K562 (cell line): ENCODE measurements around the gene ASGR2.

Experiments
- ATF3 ChIP-seq, 2 experiments: fragments of 450-650 bp in 1 of 2; sonication (generic) in 1 of 2; formaldehyde crosslinking in 1 of 2; IDR thresholded peaks in 1 of 2; conservative IDR thresholded peaks in 1 of 2; 2 replicates each; pipeline versions ENCODE4 v1.6.1 to v1.8.1; 2016 to 2023; ENCODE audit warnings: mild to moderate bottlenecking in 2 of 2, moderate library complexity in 2 of 2, inconsistent platforms in 1 of 2, missing genetic modification reagents in 1 of 2
- BRF2 ChIP-seq: IDR thresholded peaks from 3 replicates; pipeline ENCODE4 v1.6.1; 2011; ENCODE audit warnings: borderline replicate concordance, mild to moderate bottlenecking; ENCODE audit not compliant: insufficient read length, insufficient read depth
- CAMTA2 ChIP-seq: fragments of 250-450 bp; sonication (Bioruptor Pico); conservative IDR thresholded peaks from 2 replicates; pipeline ENCODE4 v1.5.1; 2022
- CEBPG ChIP-seq, 3 experiments: fragments of 200-800 bp in 1 of 3; sonication (Bioruptor generic) in 1 of 3; sonication (generic) in 1 of 3; formaldehyde crosslinking in 1 of 3; IDR thresholded peaks in 2 of 3; conservative IDR thresholded peaks in 1 of 3; 2 replicates each; pipeline versions ENCODE4 v1.6.1 to v1.8.0; 2016 to 2022; ENCODE audit warnings: missing compliant biosample characterization in 2 of 3, missing genetic modification characterization in 2 of 3, mild to moderate bottlenecking in 1 of 3, missing genetic modification reagents in 1 of 3
- E2F3 ChIP-seq: fragments of 250-450 bp; sonication (Bioruptor Pico); IDR thresholded peaks from 2 replicates; pipeline ENCODE4 v1.4.0; 2020; ENCODE audit warnings: mild to moderate bottlenecking
- GTF2E2 ChIP-seq: fragments of 200-800 bp; sonication (Bioruptor generic); IDR thresholded peaks from 2 replicates; pipeline ENCODE4 v1.6.1; 2016; ENCODE audit warnings: missing genetic modification characterization, missing compliant biosample characterization
- POLR2A ChIP-seq: fragments of 450-650 bp; conservative IDR thresholded peaks from 2 replicates; pipeline ENCODE4 v1.6.1; 2016
- SOX6 ChIP-seq: fragments of 450-650 bp; IDR thresholded peaks from 2 replicates; pipeline ENCODE4 v1.6.1; 2014; ENCODE audit warnings: mild to moderate bottlenecking
- TAF1 ChIP-seq: IDR thresholded peaks from 2 replicates; pipeline ENCODE4 v1.6.1; 2011; ENCODE audit warnings: mild to moderate bottlenecking, low read length, moderate library complexity; ENCODE audit not compliant: insufficient read depth, control insufficient read depth, severe bottlenecking; ENCODE audit errors: extremely low read depth
- USF2 ChIP-seq: sonication (generic); formaldehyde crosslinking; IDR thresholded peaks from 2 replicates; pipeline ENCODE4 v1.5.0; 2020; ENCODE audit warnings: missing genetic modification reagents
- ZBTB12 ChIP-seq: fragments of 250-450 bp; sonication (Bioruptor Pico); IDR thresholded peaks from 2 replicates; pipeline ENCODE4 v1.4.0; 2020
- ZNF197 ChIP-seq: fragments of 200-800 bp; sonication (Bioruptor generic); IDR thresholded peaks from 2 replicates; pipeline ENCODE4 v1.6.1; 2016; ENCODE audit warnings: low read depth, missing genetic modification characterization, missing compliant biosample characterization
- ZNF639 ChIP-seq, 2 experiments: fragments of 200-800 bp in 1 of 2; sonication (Bioruptor generic) in 1 of 2; sonication (generic) in 1 of 2; formaldehyde crosslinking in 1 of 2; IDR thresholded peaks in 1 of 2; conservative IDR thresholded peaks in 1 of 2; 2 replicates each; pipeline versions ENCODE4 v1.5.0 to v1.6.1; 2016 to 2020; ENCODE audit warnings: missing compliant biosample characterization in 1 of 2, missing genetic modification characterization in 1 of 2, missing genetic modification reagents in 1 of 2

GRCh38 chr17:7070712-7071111 is 43.9 kb downstream of the ASGR2 start:
- TF ChIP-seq SOX6 (no peak), CEBPG (CRISPR knock-in tag; IDR thresholded peaks at IDR 0.05) (no peak), CEBPG (tag; conservative IDR thresholded peaks at IDR 0.05 in 1 of 2, IDR thresholded peaks at IDR 0.05 in 1 of 2) (no peak), POLR2A (no peak), GTF2E2 (tag) (no peak), USF2 (CRISPR knock-in tag) (no peak), TAF1 (no peak), CAMTA2 (CRISPR knock-in tag) (no peak), ATF3 (IDR thresholded peaks at IDR 0.05) (no peak), ATF3 (CRISPR knock-in tag; conservative IDR thresholded peaks at IDR 0.05) (no peak), ZNF197 (CRISPR knock-in tag) (no peak), E2F3 (CRISPR knock-in tag) (no peak), ZNF639 (CRISPR knock-in tag; conservative IDR thresholded peaks at IDR 0.05 in 1 of 2, IDR thresholded peaks at IDR 0.05 in 1 of 2) (no peak), BRF2 (no peak), ZBTB12 (CRISPR knock-in tag) (no peak)
